DND-41 (cell line): Measurements from ENCODE around the gene NR4A1.

ENCODE experiments used
- ATAC-seq: fragments of 200-7000 bp; cut with Tn5 transposase; 3 replicates; pipeline ENCODE4 v1.9.1; 2021; ENCODE audit warnings: low read depth; ENCODE audit not compliant: insufficient read depth
- DNase-seq: peaks from one replicate; pipeline ENCODE4 v3.0.0-alpha.2; 2020
- H2AFZ ChIP-seq: 2 replicates; pipeline ENCODE4 v1.6.0; 2012; ENCODE audit warnings: low read depth, low read length
- H3K27ac ChIP-seq: 2 replicates; pipeline ENCODE4 v1.5.1; 2012; ENCODE audit warnings: low read length, inconsistent platforms
- H3K27me3 ChIP-seq: fragments of 200-600 bp; sonication (generic); 2 replicates; pipeline ENCODE4 v1.6.0; 2012; ENCODE audit warnings: low read length, mild to moderate bottlenecking, inconsistent platforms; ENCODE audit not compliant: insufficient read depth, poor library complexity
- H3K36me3 ChIP-seq: 2 replicates; pipeline ENCODE4 v1.5.1; 2012; ENCODE audit warnings: low read length, inconsistent platforms; ENCODE audit not compliant: insufficient read depth
- H3K4me1 ChIP-seq: 2 replicates; pipeline ENCODE4 v1.5.1; 2012; ENCODE audit warnings: mild to moderate bottlenecking, low read length; ENCODE audit not compliant: insufficient read depth
- H3K4me2 ChIP-seq: 2 replicates; pipeline ENCODE4 v1.6.0; 2012; ENCODE audit warnings: mild to moderate bottlenecking, moderate library complexity, low read length, inconsistent platforms; ENCODE audit not compliant: insufficient read depth
- H3K4me3 ChIP-seq, 2 experiments: fragments of 200-600 bp in 1 of 2; shearing (Covaris generic) in 1 of 2; 2 replicates each; pipeline ENCODE4 v1.5.1; 2012 to 2016; ENCODE audit warnings: inconsistent platforms in 2 of 2, low read length in 2 of 2, mild to moderate bottlenecking in 2 of 2, low read depth in 1 of 2, moderate library complexity in 1 of 2
- H3K79me2 ChIP-seq: 2 replicates; pipeline ENCODE4 v1.6.0; 2012; ENCODE audit warnings: low read length, inconsistent platforms; ENCODE audit not compliant: insufficient read depth
- H3K9ac ChIP-seq: 2 replicates; pipeline ENCODE4 v1.6.0; 2012; ENCODE audit warnings: low read depth, mild to moderate bottlenecking, inconsistent platforms, low read length, moderate library complexity
- H3K9me3 ChIP-seq: 2 replicates; pipeline ENCODE4 v1.5.1; 2012; ENCODE audit warnings: low read length, moderate library complexity, mild to moderate bottlenecking, inconsistent platforms; ENCODE audit not compliant: insufficient read depth, severe bottlenecking
- H4K20me1 ChIP-seq: 2 replicates; pipeline ENCODE4 v1.6.0; 2012; ENCODE audit warnings: low read length; ENCODE audit not compliant: insufficient read depth
- EZH2 ChIP-seq: IDR thresholded peaks from 3 replicates; pipeline ENCODE4 v1.6.1; 2012; ENCODE audit warnings: borderline replicate concordance, low read depth, mild to moderate bottlenecking, moderate library complexity, low read length, inconsistent platforms; ENCODE audit not compliant: severe bottlenecking
- TF ChIP-seq, protein P1 (sequence below): IDR thresholded peaks from 2 replicates; pipeline ENCODE4 v1.5.1; 2012; ENCODE audit warnings: borderline replicate concordance, low read length, moderate library complexity, mild to moderate bottlenecking; ENCODE audit not compliant: poor library complexity, severe bottlenecking; ENCODE audit errors: extremely low read depth

NR4A1 gene

DNA sequence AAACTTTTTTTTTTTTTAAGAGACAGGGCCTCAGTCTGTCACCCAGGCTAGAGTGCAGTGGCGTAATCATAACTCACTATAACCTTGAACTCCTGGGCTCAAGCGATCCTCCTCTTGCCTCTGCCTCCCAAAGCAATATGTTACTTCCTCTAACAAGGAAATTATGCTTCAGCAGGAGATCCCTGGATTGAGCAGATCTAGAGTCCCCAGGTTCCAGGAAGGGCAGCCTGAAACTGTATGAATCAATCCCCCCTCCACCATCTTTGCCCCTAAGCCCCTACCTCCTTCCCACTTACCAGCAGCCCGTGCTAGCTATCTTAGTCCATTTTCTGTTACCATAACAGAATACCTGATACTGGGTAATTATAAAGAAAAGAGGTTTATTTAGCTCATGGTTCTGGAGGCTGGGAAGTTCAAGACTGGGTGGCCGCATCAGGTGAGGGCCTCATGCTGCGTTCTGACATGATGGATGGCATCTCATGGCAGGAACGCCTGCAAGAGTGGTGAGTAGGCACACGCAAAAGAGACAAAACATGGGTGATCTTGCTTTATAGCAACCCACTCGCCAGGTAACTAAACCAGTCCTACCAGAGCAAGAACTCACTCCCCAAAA is 39.5 kb upstream of the NR4A1 start:
- Histone ChIP-seq H3K4me1 (peaks cover 20% of the 10 kb centered on the region), H3K9ac (no peak overlapping the region), H3K36me3 (no peaks in the 10 kb centered on the region), H3K9me3 (no peaks in the 10 kb centered on the region), H3K27ac (no peak overlapping the region), H3K4me2 (no peak overlapping the region), H3K79me2 (no peaks in the 10 kb centered on the region), H4K20me1 (peaks cover 4% of the 10 kb centered on the region; the same call in 1 of the 2 replicates), H2AFZ (no peak overlapping the region), H3K4me3 (no peak overlapping the region), H3K27me3 (peaks cover 25% of the 10 kb centered on the region)
- no peak for ATAC-seq
- no peak for TF ChIP-seq EZH2
- TF ChIP-seq, protein P1, sequence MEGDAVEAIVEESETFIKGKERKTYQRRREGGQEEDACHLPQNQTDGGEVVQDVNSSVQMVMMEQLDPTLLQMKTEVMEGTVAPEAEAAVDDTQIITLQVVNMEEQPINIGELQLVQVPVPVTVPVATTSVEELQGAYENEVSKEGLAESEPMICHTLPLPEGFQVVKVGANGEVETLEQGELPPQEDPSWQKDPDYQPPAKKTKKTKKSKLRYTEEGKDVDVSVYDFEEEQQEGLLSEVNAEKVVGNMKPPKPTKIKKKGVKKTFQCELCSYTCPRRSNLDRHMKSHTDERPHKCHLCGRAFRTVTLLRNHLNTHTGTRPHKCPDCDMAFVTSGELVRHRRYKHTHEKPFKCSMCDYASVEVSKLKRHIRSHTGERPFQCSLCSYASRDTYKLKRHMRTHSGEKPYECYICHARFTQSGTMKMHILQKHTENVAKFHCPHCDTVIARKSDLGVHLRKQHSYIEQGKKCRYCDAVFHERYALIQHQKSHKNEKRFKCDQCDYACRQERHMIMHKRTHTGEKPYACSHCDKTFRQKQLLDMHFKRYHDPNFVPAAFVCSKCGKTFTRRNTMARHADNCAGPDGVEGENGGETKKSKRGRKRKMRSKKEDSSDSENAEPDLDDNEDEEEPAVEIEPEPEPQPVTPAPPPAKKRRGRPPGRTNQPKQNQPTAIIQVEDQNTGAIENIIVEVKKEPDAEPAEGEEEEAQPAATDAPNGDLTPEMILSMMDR: no peak
- no peak for DNase-seq

DNA sequence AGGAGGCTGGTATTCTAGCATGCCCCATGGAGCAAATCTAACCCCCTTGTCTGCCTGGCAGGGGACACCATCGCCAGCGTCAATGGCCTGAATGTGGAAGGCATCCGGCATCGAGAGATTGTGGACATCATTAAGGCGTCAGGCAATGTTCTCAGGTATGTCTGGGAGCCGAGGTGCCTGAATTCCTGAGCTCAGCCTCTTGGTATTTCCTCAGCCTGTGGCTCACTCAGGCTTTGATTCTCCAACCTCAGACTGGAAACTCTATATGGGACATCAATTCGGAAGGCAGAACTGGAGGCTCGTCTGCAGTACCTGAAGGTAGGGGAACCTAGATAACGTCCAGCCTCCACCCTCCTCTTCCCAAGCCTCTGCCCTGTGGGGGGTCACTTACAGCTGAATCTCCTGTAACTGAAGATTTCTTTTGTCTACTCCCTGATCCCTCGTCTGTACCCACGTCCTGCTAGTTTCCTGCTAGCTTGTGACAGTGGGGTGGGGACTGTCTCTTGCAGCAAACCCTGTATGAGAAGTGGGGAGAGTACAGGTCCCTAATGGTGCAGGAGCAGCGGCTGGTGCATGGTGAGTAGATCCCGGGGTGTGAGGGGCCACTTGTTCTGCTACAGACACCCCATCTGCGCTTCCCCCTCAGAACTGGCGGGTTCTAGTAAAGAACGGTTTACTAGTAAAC is 37.5 kb upstream of the NR4A1 start:
- Histone ChIP-seq H3K9ac (no peak overlapping the region), H3K4me1 (peaks cover 10% of the 10 kb centered on the region), H2AFZ (no peak overlapping the region), H3K36me3 (no peaks in the 10 kb centered on the region), H3K27me3 (peaks cover 4% of the 10 kb centered on the region), H3K4me2 (no peak overlapping the region), H3K27ac (no peak overlapping the region), H3K4me3 (no peak overlapping the region), H3K79me2 (no peaks in the 10 kb centered on the region), H4K20me1 (no peaks in the 10 kb centered on the region), H3K9me3 (no peaks in the 10 kb centered on the region)
- DNase-seq: no peak
- no peak for ATAC-seq
- TF ChIP-seq EZH2: no peak
- TF ChIP-seq, protein P1: no peak

- H3K27ac ChIP-seq: peak overlapping the region; percentile 27; the same call in 1 of the 2 replicates
- H3K79me2 ChIP-seq: no peaks in the 10 kb centered on the region
- DNase-seq (no peak), ATAC-seq (no peak)
- no peak for TF ChIP-seq EZH2
- TF ChIP-seq, protein P1: no peak
- H3K36me3 ChIP-seq: no peaks in the 10 kb centered on the region
- no peaks in the 10 kb centered on the region for H4K20me1 ChIP-seq
- no peak overlapping the region for H2AFZ ChIP-seq
- no peaks in the 10 kb centered on the region for H3K9me3 ChIP-seq
- H3K27me3 ChIP-seq: no peaks in the 10 kb centered on the region
- H3K4me3 ChIP-seq: no peak overlapping the region
- peaks cover 10% of the 10 kb centered on the region for H3K4me1 ChIP-seq
- H3K9ac ChIP-seq: no peak overlapping the region
- H3K4me2 ChIP-seq: no peak overlapping the region
These were observed 36.4 kb upstream of the NR4A1 start for GRCh38 chr12:52014567-52015530.
